Kidney capillary endothelial cell (primary cell): Measurements from ENCODE around the gene ADGRV1.

ENCODE experiments used
- DNase-seq: peaks from one replicate; pipeline ENCODE4 v3.0.0-alpha.2; 2018; ENCODE audit warnings: low spot score

ADGRV1 gene

DNA sequence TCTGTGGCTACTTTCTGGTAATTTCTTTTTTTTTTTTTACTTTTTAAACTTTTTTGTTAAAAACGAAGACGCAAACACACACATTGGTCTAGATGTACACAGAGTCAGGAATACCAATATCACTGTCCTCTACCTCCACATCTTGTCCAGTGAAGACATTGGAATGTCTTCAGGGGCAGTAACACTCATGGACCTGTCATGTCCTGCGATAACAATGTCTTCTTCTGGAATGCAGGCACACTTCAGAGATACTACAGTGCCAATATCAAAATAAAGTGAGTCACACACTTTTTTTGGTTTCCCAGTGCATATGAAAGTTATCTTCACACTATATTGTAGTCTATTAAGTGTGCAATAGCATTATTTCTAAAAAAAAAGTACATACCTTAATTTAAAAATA lies 648.7 kb downstream of the ADGRV1 start:
- peak; percentile 44 for DNase-seq

DNA sequence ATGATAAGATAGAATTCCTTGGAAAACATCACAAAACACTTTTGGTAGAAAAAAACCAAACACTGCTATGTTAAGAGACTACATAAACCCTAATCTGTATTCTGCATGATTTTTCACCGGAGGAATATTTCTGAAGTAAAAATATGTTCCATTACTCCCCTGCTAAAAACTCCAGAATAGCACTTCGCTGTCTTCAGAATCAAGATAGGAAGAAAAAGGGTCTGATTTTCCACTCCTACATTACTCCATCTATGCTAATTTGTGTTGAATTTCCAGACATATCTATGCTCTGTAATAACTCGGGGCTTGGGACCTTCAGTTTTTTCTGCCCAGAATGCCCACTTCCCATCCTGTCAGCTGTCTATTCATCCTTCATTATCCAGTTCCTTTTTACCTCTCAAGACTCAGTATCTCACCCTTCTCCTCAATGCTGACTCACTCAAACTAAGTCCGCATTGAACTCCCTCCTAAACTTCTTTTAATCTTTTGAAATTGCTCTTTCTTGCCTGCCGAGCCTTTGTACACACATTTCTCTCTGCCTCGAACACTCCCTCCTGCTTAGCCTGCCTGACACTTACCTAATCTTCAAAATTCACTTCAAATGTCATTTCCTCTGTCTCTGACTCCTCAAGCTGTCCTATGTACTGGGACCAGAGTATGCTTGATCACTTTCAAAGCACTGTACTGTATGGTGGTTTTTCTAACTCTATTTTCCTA lies 653.6 kb downstream of the ADGRV1 start:
- DNase-seq, result no peak

DNA sequence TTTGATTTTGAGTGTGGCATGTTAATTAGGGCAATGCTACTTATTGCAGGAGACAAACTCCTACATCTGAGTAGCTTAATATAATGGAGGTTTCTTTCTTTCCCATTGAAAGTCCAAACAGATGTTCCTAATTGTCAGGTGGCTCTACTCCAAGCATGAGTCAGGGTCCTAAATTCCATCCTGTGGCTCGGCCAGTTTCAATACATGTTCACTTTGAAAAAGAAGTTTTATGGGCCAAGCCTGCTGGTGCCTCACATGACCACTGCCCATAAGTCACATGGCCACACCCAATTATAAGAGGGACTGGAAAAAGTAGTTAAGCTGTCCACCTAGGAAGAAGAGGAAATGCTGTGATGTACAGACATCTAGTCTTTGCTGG lies 654.1 kb downstream of the ADGRV1 start:
- DNase-seq, result no peak
